ENCODE data around the gene SEZ6L2.

DNA sequence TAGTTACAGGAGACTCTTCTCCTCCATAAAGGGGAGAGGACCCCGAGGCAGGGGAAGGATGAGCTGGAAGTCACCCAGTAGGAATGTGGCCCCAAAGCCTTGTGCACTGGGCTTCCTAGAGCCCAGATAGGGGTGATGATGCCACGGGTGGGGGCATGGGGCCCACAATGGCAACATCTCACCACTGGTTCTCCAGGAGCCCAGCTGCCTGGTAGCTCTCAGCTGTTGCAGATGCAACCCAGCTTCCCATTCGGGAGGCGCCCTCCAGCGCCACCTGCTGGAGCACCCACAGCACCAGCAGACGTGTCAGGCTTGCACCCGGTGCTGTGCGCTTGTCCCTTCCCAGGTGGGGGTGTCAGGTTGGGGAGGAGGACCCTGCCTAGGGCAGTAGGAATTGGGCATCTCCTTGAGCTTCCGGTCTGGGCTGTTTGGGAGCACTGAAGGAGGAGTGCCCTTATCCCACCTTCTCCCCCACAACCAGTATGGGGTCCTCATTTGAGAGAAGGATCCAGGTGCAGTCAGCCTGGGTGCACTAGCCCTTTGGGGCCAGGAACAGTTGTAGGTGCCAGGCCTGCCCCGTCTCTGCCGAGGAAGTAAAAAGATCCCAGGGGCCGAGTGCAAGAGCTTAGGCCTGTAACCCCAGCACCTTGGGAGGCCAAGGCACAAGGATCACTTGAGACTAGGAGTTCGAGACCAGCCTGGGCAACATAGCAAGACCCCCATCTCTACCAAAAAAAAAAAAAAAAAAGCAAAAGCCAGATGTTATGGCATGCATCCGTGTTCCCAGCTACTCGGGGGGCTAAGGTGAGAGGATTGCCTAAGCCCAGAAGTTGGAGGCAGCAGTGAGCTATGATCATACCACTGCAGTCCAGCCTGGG, 50.7 kb downstream of the SEZ6L2 start:
- TF ChIP-seq CTCF (conservative IDR thresholded peaks at IDR 0.05; ENCODE audit: low read depth in 2 of 2) (peak; percentile 89 to 98), EZH2 (IDR thresholded peaks at IDR 0.05; ENCODE audit: low read depth, unreplicated experiment) (no peak), CREB1 (CRISPR knock-in tag; IDR thresholded peaks at IDR 0.05; ENCODE audit: low read depth) (no peak), POLR2AphosphoS5 (IDR thresholded peaks at IDR 0.05; ENCODE audit: low read depth) (no peak), EZH2phosphoT487 (IDR thresholded peaks at IDR 0.05; ENCODE audit: unreplicated experiment) (no peak), JUNB (IDR thresholded peaks at IDR 0.05; ENCODE audit: unreplicated experiment) (no peak), STAT1 (IDR thresholded peaks at IDR 0.05; ENCODE audit: unreplicated experiment) (no peak), NANOG (IDR thresholded peaks at IDR 0.05; ENCODE audit: borderline replicate concordance) (no peak)
- TF ChIP-seq, protein P1, sequence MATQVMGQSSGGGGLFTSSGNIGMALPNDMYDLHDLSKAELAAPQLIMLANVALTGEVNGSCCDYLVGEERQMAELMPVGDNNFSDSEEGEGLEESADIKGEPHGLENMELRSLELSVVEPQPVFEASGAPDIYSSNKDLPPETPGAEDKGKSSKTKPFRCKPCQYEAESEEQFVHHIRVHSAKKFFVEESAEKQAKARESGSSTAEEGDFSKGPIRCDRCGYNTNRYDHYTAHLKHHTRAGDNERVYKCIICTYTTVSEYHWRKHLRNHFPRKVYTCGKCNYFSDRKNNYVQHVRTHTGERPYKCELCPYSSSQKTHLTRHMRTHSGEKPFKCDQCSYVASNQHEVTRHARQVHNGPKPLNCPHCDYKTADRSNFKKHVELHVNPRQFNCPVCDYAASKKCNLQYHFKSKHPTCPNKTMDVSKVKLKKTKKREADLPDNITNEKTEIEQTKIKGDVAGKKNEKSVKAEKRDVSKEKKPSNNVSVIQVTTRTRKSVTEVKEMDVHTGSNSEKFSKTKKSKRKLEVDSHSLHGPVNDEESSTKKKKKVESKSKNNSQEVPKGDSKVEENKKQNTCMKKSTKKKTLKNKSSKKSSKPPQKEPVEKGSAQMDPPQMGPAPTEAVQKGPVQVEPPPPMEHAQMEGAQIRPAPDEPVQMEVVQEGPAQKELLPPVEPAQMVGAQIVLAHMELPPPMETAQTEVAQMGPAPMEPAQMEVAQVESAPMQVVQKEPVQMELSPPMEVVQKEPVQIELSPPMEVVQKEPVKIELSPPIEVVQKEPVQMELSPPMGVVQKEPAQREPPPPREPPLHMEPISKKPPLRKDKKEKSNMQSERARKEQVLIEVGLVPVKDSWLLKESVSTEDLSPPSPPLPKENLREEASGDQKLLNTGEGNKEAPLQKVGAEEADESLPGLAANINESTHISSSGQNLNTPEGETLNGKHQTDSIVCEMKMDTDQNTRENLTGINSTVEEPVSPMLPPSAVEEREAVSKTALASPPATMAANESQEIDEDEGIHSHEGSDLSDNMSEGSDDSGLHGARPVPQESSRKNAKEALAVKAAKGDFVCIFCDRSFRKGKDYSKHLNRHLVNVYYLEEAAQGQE (IDR thresholded peaks at IDR 0.05; ENCODE audit: unreplicated experiment) = no peak
- TF ChIP-seq, protein P2, sequence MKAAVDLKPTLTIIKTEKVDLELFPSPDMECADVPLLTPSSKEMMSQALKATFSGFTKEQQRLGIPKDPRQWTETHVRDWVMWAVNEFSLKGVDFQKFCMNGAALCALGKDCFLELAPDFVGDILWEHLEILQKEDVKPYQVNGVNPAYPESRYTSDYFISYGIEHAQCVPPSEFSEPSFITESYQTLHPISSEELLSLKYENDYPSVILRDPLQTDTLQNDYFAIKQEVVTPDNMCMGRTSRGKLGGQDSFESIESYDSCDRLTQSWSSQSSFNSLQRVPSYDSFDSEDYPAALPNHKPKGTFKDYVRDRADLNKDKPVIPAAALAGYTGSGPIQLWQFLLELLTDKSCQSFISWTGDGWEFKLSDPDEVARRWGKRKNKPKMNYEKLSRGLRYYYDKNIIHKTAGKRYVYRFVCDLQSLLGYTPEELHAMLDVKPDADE (IDR thresholded peaks at IDR 0.05) = no peak

Data from GM23338 (cell line).